Activated CD8-positive, alpha-beta T cell treated with anti-CD3 and anti-CD28 coated beads for 36 hours (primary cell): ENCODE data around the gene JKAMP. TPM values are rescaled to one million over a fixed set of nuclear protein-coding genes. Genes with fewer than 3 reads are reported as not detected.

Experiments
- ATAC-seq: fragments of 200-7000 bp; cut with Tn5 transposase; one replicate; pipeline ENCODE4 v1.10.0; 2021; ENCODE audit warnings: mild to moderate bottlenecking, moderate library complexity
- CTCF ChIA-PET: fragments of 350-600 bp; sonication (Branson Sonifier 250); formaldehyde crosslinking; loops from one replicate; lab custom pipeline; 2021; ENCODE audit warnings: antibody characterized with exemption; lab: Charles Lee
- POLR2A ChIA-PET: fragments of 350-600 bp; sonication (Branson Sonifier 250); formaldehyde crosslinking; loops from one replicate; lab custom pipeline; 2021; ENCODE audit warnings: antibody characterized with exemption; lab: Charles Lee
- DNase-seq: peaks from one replicate; pipeline ENCODE4 v3.0.0-alpha.2; 2020
- H3K27ac Mint-ChIP-seq: one replicate; pipeline ENCODE4 v1.8.0; 2021; ENCODE audit warnings: mild to moderate bottlenecking, mixed read lengths
- H3K27me3 Mint-ChIP-seq: one replicate; pipeline ENCODE4 v1.8.0; 2021; ENCODE audit warnings: mixed read lengths
- H3K36me3 Mint-ChIP-seq: one replicate; pipeline ENCODE4 v1.8.0; 2021; ENCODE audit warnings: low read depth, mixed read lengths
- H3K4me1 Mint-ChIP-seq: one replicate; pipeline ENCODE4 v1.8.0; 2021; ENCODE audit warnings: low read depth, mixed read lengths
- H3K4me3 Mint-ChIP-seq: one replicate; pipeline ENCODE4 v1.8.0; 2021; ENCODE audit warnings: mild to moderate bottlenecking, moderate library complexity, mixed read lengths
- H3K9me3 Mint-ChIP-seq: one replicate; pipeline ENCODE4 v1.8.0; 2021; ENCODE audit warnings: mixed read lengths
- CTCF ChIP-seq: fragments of 200-600 bp; IDR thresholded peaks from one replicate; pipeline ENCODE4 v1.8.0; 2022; ENCODE audit warnings: antibody characterized with exemption, mild to moderate bottlenecking
- intact Hi-C: fragments of 100-400 bp; cut with micrococcal nuclease; formaldehyde crosslinking; loops from one replicate; pipeline ENCODE4 v1.10.0; 2022
- total RNA-seq, 2 experiments: library from RNA; stranded (reverse); gene quantifications; one replicate each; pipeline ENCODE4 v1.2.3, GENCODE V29; 2021

Gene JKAMP
- total RNA-seq, 2 experiments from 2014 or later = 15.3 to 16.0 TPM

DNA sequence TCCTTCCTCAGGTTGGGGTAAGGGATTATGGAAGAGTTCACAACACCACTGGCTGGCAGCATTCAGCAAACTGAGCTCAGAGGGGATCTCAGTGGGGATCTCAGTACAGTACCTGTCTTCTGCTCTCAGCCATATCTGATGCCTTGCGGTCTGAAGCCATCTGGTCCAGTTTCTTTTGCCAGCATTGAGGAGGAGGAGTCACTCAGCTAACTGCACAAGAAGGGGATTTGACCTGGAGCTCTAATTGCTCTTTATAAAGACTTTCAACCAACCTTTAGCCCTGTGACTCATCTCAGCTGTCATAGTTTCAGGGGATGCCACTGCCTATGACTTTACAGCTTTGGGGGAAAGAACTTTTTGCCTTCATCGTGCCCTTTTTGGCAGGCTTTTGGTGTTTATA lies 44.9 kb downstream of the JKAMP start:
- no peaks in the 10 kb centered on the region for H3K36me3 Mint-ChIP-seq
- ATAC-seq (peak; percentile 51), DNase-seq (no peak)
- peaks cover 11% of the 10 kb centered on the region for H3K27me3 Mint-ChIP-seq
- POLR2A ChIA-PET = no interaction called here
- CTCF ChIA-PET = no interaction called here
- H3K4me3 Mint-ChIP-seq = no peak overlapping the region
- H3K9me3 Mint-ChIP-seq = no peaks in the 10 kb centered on the region
- intact Hi-C loops = no loop called here
- peaks cover 2% of the 10 kb centered on the region for H3K4me1 Mint-ChIP-seq
- no peak for TF ChIP-seq CTCF
- no peak overlapping the region for H3K27ac Mint-ChIP-seq

GRCh38 chr14:59530349-59530748 lies 46.0 kb downstream of the JKAMP start:
- H3K36me3 Mint-ChIP-seq = no peaks in the 10 kb centered on the region
- H3K27me3 Mint-ChIP-seq = peaks cover 9% of the 10 kb centered on the region
- H3K9me3 Mint-ChIP-seq = no peaks in the 10 kb centered on the region
- ChIA-PET POLR2A (no interaction called here), CTCF (interaction anchor here (0.6 kb wide), 1 partner anchor 720 kb away, joined by 3 read pairs; no protein-coding TSS in a partner anchor)
- TF ChIP-seq CTCF = no peak
- DNase-seq (no peak), ATAC-seq (no peak)
- intact Hi-C loops = no loop called here
- H3K27ac Mint-ChIP-seq = no peak overlapping the region
- peaks cover 2% of the 10 kb centered on the region for H3K4me1 Mint-ChIP-seq
- H3K4me3 Mint-ChIP-seq = no peak overlapping the region

GRCh38 chr14:59532419-59532818 lies 48.1 kb downstream of the JKAMP start:
- CTCF ChIA-PET = no interaction called here
- ATAC-seq = no peak
- TF ChIP-seq CTCF = no peak
- no peaks in the 10 kb centered on the region for H3K9me3 Mint-ChIP-seq
- no peaks in the 10 kb centered on the region for H3K36me3 Mint-ChIP-seq
- no peak overlapping the region for H3K4me3 Mint-ChIP-seq
- no peak overlapping the region for H3K27ac Mint-ChIP-seq
- H3K27me3 Mint-ChIP-seq = peaks cover 9% of the 10 kb centered on the region
- H3K4me1 Mint-ChIP-seq = peaks cover 2% of the 10 kb centered on the region
- intact Hi-C loops = no loop called here
- no peak for DNase-seq
- POLR2A ChIA-PET = no interaction called here

GRCh38 chr14:59534361-59534987 lies 50.2 kb downstream of the JKAMP start:
- H3K4me3 Mint-ChIP-seq = no peak overlapping the region
- no peak for DNase-seq
- TF ChIP-seq CTCF = no peak
- no peaks in the 10 kb centered on the region for H3K9me3 Mint-ChIP-seq
- H3K36me3 Mint-ChIP-seq = no peaks in the 10 kb centered on the region
- no peak for ATAC-seq
- POLR2A ChIA-PET = no interaction called here
- intact Hi-C loops = no loop called here
- CTCF ChIA-PET = no interaction called here
- H3K4me1 Mint-ChIP-seq = no peaks in the 10 kb centered on the region
- no peak overlapping the region for H3K27ac Mint-ChIP-seq
- peaks cover 10% of the 10 kb centered on the region for H3K27me3 Mint-ChIP-seq

DNA sequence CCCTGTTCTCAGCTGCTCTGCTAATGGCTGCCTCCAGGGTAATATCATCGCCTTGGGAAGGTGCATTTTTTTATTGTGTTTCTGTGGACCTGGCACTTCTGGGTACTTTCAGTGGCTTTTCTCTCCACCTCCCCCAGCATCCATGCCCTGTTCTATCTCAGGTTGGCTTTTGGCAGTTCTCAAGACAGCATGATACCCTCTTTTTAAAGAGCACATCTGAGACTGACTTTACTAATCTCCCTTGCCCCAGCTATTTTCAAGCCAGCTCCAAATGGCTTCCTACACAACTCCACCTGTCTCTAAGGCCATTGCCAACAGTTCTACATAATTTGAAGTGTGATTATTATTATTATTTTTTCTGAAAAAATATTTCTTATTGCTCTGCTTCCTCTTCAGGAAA lies 53.2 kb downstream of the JKAMP start:
- ATAC-seq = no peak
- TF ChIP-seq CTCF = no peak
- H3K27ac Mint-ChIP-seq = no peak overlapping the region
- intact Hi-C loops = no loop called here
- POLR2A ChIA-PET = no interaction called here
- no peaks in the 10 kb centered on the region for H3K9me3 Mint-ChIP-seq
- H3K36me3 Mint-ChIP-seq = no peaks in the 10 kb centered on the region
- H3K27me3 Mint-ChIP-seq = peaks cover 3% of the 10 kb centered on the region
- H3K4me1 Mint-ChIP-seq = no peaks in the 10 kb centered on the region
- H3K4me3 Mint-ChIP-seq = no peak overlapping the region
- CTCF ChIA-PET = no interaction called here
- DNase-seq = no peak
